Glutamatergic neuron (in vitro differentiated cells): ENCODE results near the gene RRP15. TPM values are rescaled to one million over a fixed set of nuclear protein-coding genes. Genes with fewer than 3 reads are reported as not detected.

ENCODE experiments used
- DNase-seq: peaks from one replicate; pipeline ENCODE4 v3.0.0; 2022
- H3K27ac Mint-ChIP-seq: one replicate; pipeline ENCODE4 v1.8.0; 2020; ENCODE audit warnings: mild to moderate bottlenecking, mixed read lengths, inconsistent platforms; ENCODE audit not compliant: unreplicated experiment
- H3K27me3 Mint-ChIP-seq: one replicate; pipeline ENCODE4 v1.8.0; 2020; ENCODE audit warnings: mild to moderate bottlenecking, moderate library complexity, mixed read lengths, inconsistent platforms; ENCODE audit not compliant: unreplicated experiment
- H3K36me3 Mint-ChIP-seq: one replicate; pipeline ENCODE4 v1.8.0; 2020; ENCODE audit warnings: mild to moderate bottlenecking, mixed read lengths, inconsistent platforms; ENCODE audit not compliant: unreplicated experiment
- H3K4me1 Mint-ChIP-seq: one replicate; pipeline ENCODE4 v1.8.0; 2020; ENCODE audit warnings: mild to moderate bottlenecking, low read depth, mixed read lengths, inconsistent platforms; ENCODE audit not compliant: unreplicated experiment
- H3K4me3 Mint-ChIP-seq: one replicate; pipeline ENCODE4 v1.8.0; 2020; ENCODE audit warnings: mild to moderate bottlenecking, mixed read lengths, inconsistent platforms; ENCODE audit not compliant: unreplicated experiment
- H3K9me3 Mint-ChIP-seq: one replicate; pipeline ENCODE4 v1.8.0; 2020; ENCODE audit warnings: mild to moderate bottlenecking, moderate library complexity, mixed read lengths, inconsistent platforms; ENCODE audit not compliant: unreplicated experiment
- total RNA-seq: library from RNA; stranded (reverse); fragmentation: NEBNext Ultra II Directional; extraction: Animal tissue kit (Norgen Biotek cat#: 25700); gene quantifications from one replicate; pipeline ENCODE4 v1.2.1, GENCODE V29; 2021; ENCODE audit not compliant: unreplicated experiment
- TF ChIP-seq, protein P1 (sequence below): fragments of 200-600 bp; sonication (generic); IDR thresholded peaks from one replicate; pipeline ENCODE4 v1.5.0; 2021; ENCODE audit not compliant: partially characterized antibody, unreplicated experiment

RRP15 gene
- total RNA-seq, 1 donor from 2014 or later, result 18.0 TPM

DNA sequence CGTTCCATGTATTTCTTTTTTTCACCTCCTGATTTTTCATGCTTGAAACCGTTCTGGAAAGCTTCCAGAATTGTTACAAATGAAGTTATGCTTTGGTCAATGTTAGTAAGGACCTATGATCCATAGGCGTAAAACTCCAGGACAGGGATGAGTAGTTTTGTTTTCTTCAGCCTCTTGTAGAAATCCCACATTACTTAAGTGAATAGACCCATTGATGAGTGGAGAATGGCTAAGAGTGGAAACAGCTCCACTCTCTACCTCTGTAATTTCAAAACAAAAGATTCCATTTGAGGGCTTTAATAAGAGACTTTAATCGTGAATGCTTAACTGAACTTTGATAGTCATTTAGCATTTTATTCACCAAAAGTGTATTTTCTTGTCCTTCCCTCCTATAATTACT, 57.0 kb downstream of the RRP15 start:
- no peak overlapping the region for H3K27ac Mint-ChIP-seq
- no peak overlapping the region for H3K4me3 Mint-ChIP-seq
- DNase-seq, result no peak
- peaks cover 6% of the 10 kb centered on the region for H3K9me3 Mint-ChIP-seq
- peaks cover 7% of the 10 kb centered on the region for H3K4me1 Mint-ChIP-seq
- TF ChIP-seq, protein P1, sequence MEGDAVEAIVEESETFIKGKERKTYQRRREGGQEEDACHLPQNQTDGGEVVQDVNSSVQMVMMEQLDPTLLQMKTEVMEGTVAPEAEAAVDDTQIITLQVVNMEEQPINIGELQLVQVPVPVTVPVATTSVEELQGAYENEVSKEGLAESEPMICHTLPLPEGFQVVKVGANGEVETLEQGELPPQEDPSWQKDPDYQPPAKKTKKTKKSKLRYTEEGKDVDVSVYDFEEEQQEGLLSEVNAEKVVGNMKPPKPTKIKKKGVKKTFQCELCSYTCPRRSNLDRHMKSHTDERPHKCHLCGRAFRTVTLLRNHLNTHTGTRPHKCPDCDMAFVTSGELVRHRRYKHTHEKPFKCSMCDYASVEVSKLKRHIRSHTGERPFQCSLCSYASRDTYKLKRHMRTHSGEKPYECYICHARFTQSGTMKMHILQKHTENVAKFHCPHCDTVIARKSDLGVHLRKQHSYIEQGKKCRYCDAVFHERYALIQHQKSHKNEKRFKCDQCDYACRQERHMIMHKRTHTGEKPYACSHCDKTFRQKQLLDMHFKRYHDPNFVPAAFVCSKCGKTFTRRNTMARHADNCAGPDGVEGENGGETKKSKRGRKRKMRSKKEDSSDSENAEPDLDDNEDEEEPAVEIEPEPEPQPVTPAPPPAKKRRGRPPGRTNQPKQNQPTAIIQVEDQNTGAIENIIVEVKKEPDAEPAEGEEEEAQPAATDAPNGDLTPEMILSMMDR, result no peak
- H3K36me3 Mint-ChIP-seq, result no peaks in the 10 kb centered on the region
- peaks cover 6% of the 10 kb centered on the region for H3K27me3 Mint-ChIP-seq

DNA sequence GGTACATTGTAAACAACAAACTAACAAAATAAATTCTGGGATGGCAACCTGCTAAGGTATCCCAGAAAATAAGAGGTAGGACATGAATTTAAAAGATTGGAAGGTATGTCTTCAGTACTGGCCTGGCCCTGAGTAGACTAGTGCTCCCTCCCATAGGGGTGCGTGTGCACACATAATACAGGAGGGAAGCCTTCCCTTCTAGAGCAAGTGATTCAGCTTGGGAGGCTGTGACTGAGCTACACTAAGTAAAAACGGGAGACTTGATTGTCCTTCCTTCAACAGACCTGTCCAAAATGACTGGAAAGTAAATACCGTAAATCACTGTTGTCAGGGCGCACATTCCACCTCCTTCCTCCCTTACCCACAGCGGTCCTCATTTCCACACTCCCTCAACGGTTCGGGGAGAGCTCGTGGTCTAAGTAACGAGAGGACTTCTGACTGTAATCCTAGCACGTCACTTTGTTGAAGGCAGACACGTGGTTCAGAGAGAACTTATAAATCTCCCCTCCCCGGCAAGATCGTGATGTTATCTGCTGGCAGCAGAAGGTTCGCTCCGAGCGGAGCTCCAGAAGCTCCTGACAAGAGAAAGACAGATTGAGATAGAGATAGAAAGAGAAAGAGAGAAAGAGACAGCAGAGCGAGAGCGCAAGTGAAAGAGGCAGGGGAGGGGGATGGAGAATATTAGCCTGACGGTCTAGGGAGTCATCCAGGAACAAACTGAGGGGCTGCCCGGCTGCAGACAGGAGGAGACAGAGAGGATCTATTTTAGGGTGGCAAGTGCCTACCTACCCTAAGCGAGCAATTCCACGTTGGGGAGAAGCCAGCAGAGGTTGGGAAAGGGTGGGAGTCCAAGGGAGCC, 60.0 kb downstream of the RRP15 start, which contains the start of gene TGFB2:
Gene TGFB2 (plus strand): TSS at position 523 of the 859 bp plus-strand sequence. CDS start 1,366 bp downstream, outside the sequence.
- Mint-ChIP-seq H3K9me3 (peaks cover 7% of the 10 kb centered on the region), H3K4me1 (peaks cover 10% of the 10 kb centered on the region), H3K36me3 (no peaks in the 10 kb centered on the region), H3K4me3 (peak within 1 kb of the TSS; percentile 84), H3K27ac (peak within 1 kb of the TSS; percentile 76), H3K27me3 (peaks cover 6% of the 10 kb centered on the region)
- TF ChIP-seq, protein P1, result no peak
- no peak for DNase-seq

DNA sequence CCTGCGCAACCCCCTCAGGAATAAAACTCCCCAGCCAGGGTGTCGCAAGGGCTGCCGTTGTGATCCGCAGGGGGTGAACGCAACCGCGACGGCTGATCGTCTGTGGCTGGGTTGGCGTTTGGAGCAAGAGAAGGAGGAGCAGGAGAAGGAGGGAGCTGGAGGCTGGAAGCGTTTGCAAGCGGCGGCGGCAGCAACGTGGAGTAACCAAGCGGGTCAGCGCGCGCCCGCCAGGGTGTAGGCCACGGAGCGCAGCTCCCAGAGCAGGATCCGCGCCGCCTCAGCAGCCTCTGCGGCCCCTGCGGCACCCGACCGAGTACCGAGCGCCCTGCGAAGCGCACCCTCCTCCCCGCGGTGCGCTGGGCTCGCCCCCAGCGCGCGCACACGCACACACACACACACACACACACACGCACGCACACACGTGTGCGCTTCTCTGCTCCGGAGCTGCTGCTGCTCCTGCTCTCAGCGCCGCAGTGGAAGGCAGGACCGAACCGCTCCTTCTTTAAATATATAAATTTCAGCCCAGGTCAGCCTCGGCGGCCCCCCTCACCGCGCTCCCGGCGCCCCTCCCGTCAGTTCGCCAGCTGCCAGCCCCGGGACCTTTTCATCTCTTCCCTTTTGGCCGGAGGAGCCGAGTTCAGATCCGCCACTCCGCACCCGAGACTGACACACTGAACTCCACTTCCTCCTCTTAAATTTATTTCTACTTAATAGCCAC, 60.7 kb downstream of the RRP15 start:
- Mint-ChIP-seq H3K36me3 (no peaks in the 10 kb centered on the region), H3K27me3 (peaks cover 6% of the 10 kb centered on the region), H3K27ac (peak overlapping the region; percentile 76), H3K9me3 (peaks cover 7% of the 10 kb centered on the region), H3K4me3 (peak overlapping the region; percentile 84), H3K4me1 (peaks cover 10% of the 10 kb centered on the region)
- TF ChIP-seq, protein P1, result no peak
- peak; percentile 77 for DNase-seq

DNA sequence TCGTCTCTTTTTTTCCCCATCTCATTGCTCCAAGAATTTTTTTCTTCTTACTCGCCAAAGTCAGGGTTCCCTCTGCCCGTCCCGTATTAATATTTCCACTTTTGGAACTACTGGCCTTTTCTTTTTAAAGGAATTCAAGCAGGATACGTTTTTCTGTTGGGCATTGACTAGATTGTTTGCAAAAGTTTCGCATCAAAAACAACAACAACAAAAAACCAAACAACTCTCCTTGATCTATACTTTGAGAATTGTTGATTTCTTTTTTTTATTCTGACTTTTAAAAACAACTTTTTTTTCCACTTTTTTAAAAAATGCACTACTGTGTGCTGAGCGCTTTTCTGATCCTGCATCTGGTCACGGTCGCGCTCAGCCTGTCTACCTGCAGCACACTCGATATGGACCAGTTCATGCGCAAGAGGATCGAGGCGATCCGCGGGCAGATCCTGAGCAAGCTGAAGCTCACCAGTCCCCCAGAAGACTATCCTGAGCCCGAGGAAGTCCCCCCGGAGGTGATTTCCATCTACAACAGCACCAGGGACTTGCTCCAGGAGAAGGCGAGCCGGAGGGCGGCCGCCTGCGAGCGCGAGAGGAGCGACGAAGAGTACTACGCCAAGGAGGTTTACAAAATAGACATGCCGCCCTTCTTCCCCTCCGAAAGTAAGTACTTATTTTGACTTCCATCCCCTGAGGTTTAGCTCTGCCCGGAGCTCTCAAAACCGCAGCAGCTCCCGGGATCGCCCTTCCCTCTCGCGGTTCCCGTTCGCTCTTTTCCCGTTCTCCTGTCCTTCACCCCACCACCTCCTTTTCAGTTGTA, 61.5 kb downstream of the RRP15 start:
- Mint-ChIP-seq H3K27ac (peak overlapping the region; percentile 76), H3K9me3 (peaks cover 7% of the 10 kb centered on the region), H3K36me3 (no peaks in the 10 kb centered on the region), H3K27me3 (peaks cover 6% of the 10 kb centered on the region), H3K4me3 (peak overlapping the region; percentile 84), H3K4me1 (peaks cover 12% of the 10 kb centered on the region)
- TF ChIP-seq, protein P1, result no peak
- DNase-seq, result peak; percentile 27
